NCI-H2196 treated with DMSO at 0.1 percent for 48 hours (cell line): ENCODE measurements around the gene BRD4.

Source experiments
- DNase-seq: peaks from one replicate; lab custom pipeline; 2025; ENCODE audit not compliant: unreplicated experiment; lab: John Stamatoyannopoulos, UW

BRD4 gene

GRCh38 chr19:15197275-15197941, 134.9 kb downstream of the BRD4 start:
- DNase-seq, result no peak

DNA sequence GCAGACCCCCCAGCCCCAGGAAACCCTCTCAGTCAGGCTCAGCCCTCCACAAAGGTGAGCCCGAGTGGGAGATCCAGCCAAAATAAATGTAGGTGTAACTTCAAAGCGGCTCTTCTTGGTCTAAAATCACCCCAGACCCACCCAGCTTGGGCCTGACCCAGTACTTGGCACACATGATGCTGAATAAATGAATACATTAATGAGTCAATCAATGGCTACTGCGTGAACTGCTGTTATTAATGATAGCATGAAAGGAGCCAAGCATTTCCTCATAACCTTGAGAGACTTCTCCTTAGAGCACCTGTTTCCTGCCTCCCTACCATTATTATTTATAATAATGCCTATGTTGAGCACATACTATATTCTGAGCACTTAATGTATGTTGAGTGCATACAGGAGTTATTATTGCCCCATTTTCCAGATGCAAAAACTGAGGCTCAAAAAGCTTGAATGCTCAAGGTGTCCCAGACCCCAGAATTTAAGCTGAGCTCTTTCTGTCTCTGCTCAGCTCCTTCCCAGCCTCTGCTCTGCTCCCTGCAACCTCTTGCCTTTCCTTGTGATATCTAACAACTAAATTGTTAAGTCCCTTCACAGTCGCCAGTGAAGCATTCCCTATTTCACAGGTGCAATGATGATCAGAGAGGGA, 135.9 kb downstream of the BRD4 start:
- no peak for DNase-seq

DNA sequence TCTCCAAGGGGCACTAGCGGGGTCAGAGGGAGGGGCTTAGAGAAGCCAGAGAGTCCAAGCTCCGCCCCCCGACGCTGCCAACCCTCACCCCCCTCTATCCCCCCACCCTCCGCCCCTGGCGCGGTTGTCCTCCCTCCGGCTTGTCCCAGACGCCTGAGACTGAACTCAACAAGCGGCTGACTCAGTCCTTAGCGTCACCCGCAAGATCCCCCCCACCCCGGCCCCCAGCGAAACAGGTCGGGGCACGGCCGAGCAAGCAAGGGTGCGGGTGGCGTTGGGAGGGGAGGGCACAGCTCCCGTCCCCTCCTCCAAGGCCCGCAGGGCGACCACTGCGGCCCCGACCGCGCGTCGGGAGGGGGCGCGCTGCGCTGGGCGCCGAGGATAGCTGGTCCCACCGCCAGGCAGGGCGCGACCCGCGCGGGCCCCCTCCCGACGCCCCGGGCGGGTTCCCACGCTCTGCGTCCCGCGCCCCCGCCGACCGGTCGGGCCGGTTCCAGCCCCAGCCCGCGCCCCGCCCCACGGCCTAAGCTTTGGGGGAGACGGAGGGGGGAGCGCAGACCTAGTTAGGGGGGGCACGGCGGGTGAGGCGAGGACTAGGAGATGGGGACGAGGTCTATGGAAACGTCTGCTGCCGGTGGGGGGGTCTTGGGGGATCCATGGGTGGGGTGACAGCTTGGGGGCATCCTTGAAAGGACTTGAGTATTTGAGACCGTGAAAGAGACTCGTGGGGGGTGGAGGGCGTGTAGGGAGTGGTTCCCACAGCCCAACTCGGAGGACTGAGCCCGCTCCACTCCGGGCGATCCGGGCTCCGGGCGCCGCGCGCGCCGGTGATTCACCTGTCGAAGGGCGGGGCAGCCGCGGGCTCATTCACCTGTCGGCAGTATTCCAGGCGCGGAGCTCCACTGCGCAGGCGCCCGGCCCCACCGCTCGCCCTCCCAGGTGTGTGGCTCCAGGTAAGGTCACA, 136.7 kb downstream of the BRD4 start:
- peak; percentile 47 for DNase-seq

GRCh38 chr19:15194938-15195337, 137.4 kb downstream of the BRD4 start:
- DNase-seq, result no peak

GRCh38 chr19:15191982-15192381, 140.4 kb downstream of the BRD4 start:
- no peak for DNase-seq

DNA sequence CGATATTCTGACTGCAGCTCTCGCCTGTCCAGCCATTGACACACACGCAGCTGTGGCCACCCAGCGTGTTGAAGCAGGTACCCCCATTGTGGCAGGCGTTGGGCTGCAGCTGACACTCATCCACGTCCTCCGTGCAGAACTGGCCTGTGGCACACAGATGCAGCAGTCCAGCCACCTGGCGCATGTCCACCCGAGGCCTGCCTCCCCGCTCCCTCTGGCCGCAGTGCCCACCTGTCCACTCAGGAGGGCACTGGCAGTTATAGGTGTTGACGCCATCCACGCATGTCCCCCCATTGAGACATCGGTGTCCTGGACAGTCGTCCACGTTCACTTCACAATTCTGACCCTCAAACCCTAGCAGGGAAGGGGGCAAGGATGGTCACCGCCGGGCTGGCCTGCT, 140.8 kb downstream of the BRD4 start:
- DNase-seq, result no peak

- DNase-seq, result no peak
Measured at GRCh38 chr19:15188851-15189250, 143.5 kb downstream of the BRD4 start.

DNA sequence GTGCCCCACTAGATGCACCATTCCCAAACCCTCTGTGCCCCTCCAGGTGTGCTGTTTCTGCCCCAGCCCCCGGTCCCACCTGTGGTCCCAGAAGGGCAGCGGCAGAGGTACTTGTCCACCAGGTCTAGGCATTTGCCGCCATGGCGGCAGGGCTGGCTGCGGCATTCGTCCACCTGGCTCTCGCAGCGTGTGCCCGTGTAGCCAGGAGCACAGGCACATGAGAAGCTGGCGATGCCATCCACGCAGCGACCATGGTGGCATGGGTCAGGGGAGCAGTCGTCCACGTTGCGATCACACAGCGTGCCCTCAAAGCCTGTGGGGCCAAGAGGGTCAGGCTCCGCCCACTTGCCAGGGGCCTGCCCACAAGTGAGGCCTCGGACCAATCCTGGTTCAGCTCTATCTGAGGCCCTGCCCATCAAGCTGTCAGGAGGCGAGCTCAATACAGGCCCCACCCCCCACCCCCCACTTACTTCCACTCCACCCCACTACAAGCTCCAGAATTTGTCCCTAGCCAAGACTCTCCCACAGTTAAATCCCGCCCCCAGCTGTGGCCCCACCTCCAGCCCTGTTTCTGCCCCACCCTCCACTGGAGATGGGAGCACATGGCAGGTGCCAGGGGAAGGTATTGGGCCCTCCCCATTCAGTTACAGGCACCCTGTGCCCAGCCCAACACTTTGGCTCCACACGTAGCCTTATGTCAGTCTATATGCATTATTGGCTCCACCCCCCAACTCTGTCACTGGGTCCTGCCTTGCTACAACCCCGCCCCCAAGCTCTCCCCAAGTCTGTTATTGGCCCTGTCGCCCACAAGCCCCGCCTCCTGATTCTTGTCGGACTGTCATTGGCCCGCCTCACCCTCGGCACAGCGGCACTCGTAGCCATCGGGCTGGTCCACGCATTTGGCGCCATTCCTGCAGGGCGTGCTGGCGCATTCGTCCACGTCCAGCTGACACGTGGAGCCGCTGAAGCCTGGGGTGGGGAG, 145.0 kb downstream of the BRD4 start:
- DNase-seq, result no peak
